SH-SY5Y (cell line): ENCODE results near the gene WNK2.

Source experiments
- GATA2 ChIP-seq: IDR thresholded peaks from 2 replicates; pipeline ENCODE4 v1.6.1; 2011; ENCODE audit warnings: mild to moderate bottlenecking, low read depth, low read length
- GATA3 ChIP-seq: IDR thresholded peaks from 2 replicates; pipeline ENCODE4 v1.6.1; 2011; ENCODE audit warnings: low read depth, mild to moderate bottlenecking, low read length, moderate library complexity

- TF ChIP-seq GATA2 (no peak), GATA3 (no peak)
Observed at GRCh38 chr9:93147632-93148031, 36.3 kb upstream of the WNK2 start.
